Hepatocyte (in vitro differentiated cells): Measurements from ENCODE around the gene P3H4. TPM values are rescaled to one million over a fixed set of nuclear protein-coding genes. Genes with fewer than 3 reads are reported as not detected.
"Not testable (repeated sequence)": the region's sequence is repeated elsewhere in the genome, so short reads cannot be mapped to it uniquely, and the experiment has no call there.

ENCODE experiments used
- DNase-seq: peaks from one replicate; pipeline ENCODE4 v3.0.0-alpha.2; 2016; ENCODE audit warnings: low spot score
- H2AFZ ChIP-seq: fragments of 200-600 bp; sonication (generic); 2 replicates; pipeline ENCODE4 v1.6.0; 2016; ENCODE audit warnings: antibody characterized with exemption, mild to moderate bottlenecking
- H3K27ac ChIP-seq: fragments of 200-600 bp; sonication (generic); 2 replicates; pipeline ENCODE4 v1.5.1; 2016; ENCODE audit warnings: mild to moderate bottlenecking
- H3K27me3 ChIP-seq: fragments of 200-600 bp; sonication (generic); 2 replicates; pipeline ENCODE4 v1.6.1; 2016
- H3K36me3 ChIP-seq: fragments of 200-600 bp; sonication (generic); replicated peaks from 2 replicates; pipeline ENCODE4 v1.5.1; 2016; ENCODE audit warnings: low read depth; ENCODE audit not compliant: insufficient read depth
- H3K4me1 ChIP-seq: fragments of 200-600 bp; sonication (generic); 2 replicates; pipeline ENCODE4 v1.5.1; 2016; ENCODE audit warnings: mild to moderate bottlenecking, moderate library complexity; ENCODE audit not compliant: insufficient read depth
- H3K4me2 ChIP-seq: fragments of 200-600 bp; sonication (generic); 2 replicates; pipeline ENCODE4 v1.6.0; 2016
- H3K4me3 ChIP-seq: fragments of 200-600 bp; sonication (generic); 2 replicates; pipeline ENCODE4 v1.5.1; 2016; ENCODE audit warnings: mild to moderate bottlenecking
- H3K79me2 ChIP-seq: fragments of 200-600 bp; sonication (generic); 2 replicates; pipeline ENCODE4 v1.6.0; 2017; ENCODE audit warnings: mild to moderate bottlenecking
- H3K9me2 ChIP-seq: fragments of 200-600 bp; sonication (generic); replicated peaks from 2 replicates; pipeline ENCODE4 v1.6.0; 2017; ENCODE audit warnings: mild to moderate bottlenecking; ENCODE audit not compliant: insufficient read depth
- H3K9me3 ChIP-seq: fragments of 200-600 bp; sonication (generic); 2 replicates; pipeline ENCODE4 v1.5.1; 2016; ENCODE audit warnings: low read depth, mild to moderate bottlenecking
- H4K20me1 ChIP-seq: fragments of 200-600 bp; sonication (generic); 2 replicates; pipeline ENCODE4 v1.6.0; 2016; ENCODE audit warnings: mild to moderate bottlenecking; ENCODE audit not compliant: insufficient read depth, poor library complexity, severe bottlenecking
- EZH2 ChIP-seq: fragments of 200-600 bp; sonication (generic); IDR thresholded peaks from 2 replicates; pipeline ENCODE4 v1.6.1; 2016; ENCODE audit warnings: antibody characterized with exemption, mild to moderate bottlenecking, borderline replicate concordance
- EZH2phosphoT487 ChIP-seq: fragments of 200-600 bp; sonication (generic); IDR thresholded peaks from one replicate; pipeline ENCODE4 v1.6.1; 2018; ENCODE audit warnings: antibody characterized with exemption, mild to moderate bottlenecking, low read depth, moderate library complexity; ENCODE audit not compliant: unreplicated experiment, severe bottlenecking
- WGBS: methylation state at CpG from one replicate; pipeline ENCODE4 v1.1.6; 2016; ENCODE audit warnings: low lambda C conversion rate; ENCODE audit errors: missing lambda C conversion rate; 5-methylcytosine and 5-hydroxymethylcytosine counted together
- polyA plus RNA-seq: library from polyadenylated mRNA; unstranded; fragments of >200 nt; fragmentation: Nextera tagmentation; extraction: Ambion mirVana; gene quantifications from 2 replicates; pipeline ENCODE4 v1.2.1, GENCODE V29; 2016
- total RNA-seq: library from RNA; depleted of rRNA; stranded (reverse); fragments of >200 nt; gene quantifications from 2 replicates; pipeline ENCODE4 v1.2.3, GENCODE V29; 2014
- TF ChIP-seq, protein P1 (sequence below): fragments of 200-600 bp; sonication (generic); IDR thresholded peaks from 2 replicates; pipeline ENCODE4 v1.5.1; 2016; ENCODE audit warnings: antibody characterized with exemption, mild to moderate bottlenecking; ENCODE audit not compliant: poor library complexity

P3H4 gene
- total and polyA plus RNA-seq, 2 experiments from 2014 or later: 62.6 to 110 TPM

DNA sequence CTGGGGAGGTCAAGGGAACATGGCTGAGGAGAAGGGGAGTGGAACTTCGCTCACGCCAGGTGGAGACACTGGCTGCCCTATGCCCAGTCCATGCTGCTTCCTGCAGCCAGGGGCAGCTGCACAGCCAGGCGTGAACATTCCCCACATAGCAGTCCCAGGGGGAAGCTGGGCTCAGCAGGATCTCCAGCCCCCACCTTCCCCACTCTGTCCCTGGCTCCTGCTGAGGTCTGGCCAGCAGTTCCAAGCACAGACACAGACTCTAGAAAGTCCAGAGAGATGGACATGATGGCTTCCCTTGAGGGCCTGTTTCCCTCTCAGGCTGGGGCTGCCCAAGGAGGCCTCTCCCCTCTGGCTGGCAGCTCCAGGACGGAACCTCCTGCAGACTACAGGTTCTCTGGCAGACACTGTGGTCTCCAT, 34.6 kb downstream of the P3H4 start:
- peak overlapping the region; percentile 61 for H3K4me2 ChIP-seq
- no peaks in the 10 kb centered on the region for H3K9me3 ChIP-seq
- TF ChIP-seq, protein P1, sequence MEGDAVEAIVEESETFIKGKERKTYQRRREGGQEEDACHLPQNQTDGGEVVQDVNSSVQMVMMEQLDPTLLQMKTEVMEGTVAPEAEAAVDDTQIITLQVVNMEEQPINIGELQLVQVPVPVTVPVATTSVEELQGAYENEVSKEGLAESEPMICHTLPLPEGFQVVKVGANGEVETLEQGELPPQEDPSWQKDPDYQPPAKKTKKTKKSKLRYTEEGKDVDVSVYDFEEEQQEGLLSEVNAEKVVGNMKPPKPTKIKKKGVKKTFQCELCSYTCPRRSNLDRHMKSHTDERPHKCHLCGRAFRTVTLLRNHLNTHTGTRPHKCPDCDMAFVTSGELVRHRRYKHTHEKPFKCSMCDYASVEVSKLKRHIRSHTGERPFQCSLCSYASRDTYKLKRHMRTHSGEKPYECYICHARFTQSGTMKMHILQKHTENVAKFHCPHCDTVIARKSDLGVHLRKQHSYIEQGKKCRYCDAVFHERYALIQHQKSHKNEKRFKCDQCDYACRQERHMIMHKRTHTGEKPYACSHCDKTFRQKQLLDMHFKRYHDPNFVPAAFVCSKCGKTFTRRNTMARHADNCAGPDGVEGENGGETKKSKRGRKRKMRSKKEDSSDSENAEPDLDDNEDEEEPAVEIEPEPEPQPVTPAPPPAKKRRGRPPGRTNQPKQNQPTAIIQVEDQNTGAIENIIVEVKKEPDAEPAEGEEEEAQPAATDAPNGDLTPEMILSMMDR: peak; percentile 5
- no peak for TF ChIP-seq EZH2phosphoT487
- H3K9me2 ChIP-seq: no peaks in the 10 kb centered on the region
- no peak overlapping the region for H3K4me3 ChIP-seq
- peaks cover 91% of the 10 kb centered on the region for H4K20me1 ChIP-seq
- peaks cover 93% of the 10 kb centered on the region for H3K79me2 ChIP-seq
- 69% methylated on average over 4 of the region's 4 CpGs for WGBS
- peak overlapping the region; percentile 79 for H3K27ac ChIP-seq
- no peak overlapping the region for H2AFZ ChIP-seq
- peaks cover 62% of the 10 kb centered on the region for H3K4me1 ChIP-seq
- H3K27me3 ChIP-seq: no peaks in the 10 kb centered on the region
- no peak for DNase-seq
- no peaks in the 10 kb centered on the region for H3K36me3 ChIP-seq

DNA sequence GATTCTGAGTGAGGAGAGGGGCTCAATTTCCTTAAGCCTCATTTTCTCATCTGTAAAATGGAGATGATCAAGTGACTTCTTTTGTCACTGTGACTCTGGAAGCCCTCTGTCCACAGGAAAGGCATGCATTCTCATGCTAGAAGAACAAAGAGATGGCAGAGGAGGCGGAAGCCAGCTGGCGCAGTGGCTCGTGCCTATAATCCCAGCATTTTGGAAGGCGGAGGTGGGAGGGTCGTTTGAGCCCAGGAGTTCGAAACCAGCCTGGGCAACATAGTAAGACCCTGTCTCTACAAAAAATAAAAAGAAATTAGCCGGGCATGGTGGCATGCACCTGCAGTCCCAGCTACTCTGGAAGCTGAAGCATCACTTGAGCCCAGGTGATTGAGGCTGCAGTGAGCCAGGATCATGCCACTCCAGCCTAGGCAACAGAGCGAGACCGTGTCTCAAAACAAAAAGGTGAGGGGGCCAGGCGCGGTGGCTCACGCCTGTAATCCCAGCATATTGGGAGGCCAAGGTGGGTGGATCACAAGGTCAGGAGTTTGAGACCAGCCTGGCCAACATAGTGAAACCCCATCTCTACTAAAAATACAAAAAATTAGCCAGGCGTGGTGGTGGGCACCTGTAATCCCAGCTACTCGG, 35.4 kb downstream of the P3H4 start:
- not testable (repeated sequence) for H3K9me3 ChIP-seq, H3K36me3 ChIP-seq, H3K4me3 ChIP-seq, H3K27me3 ChIP-seq, H3K4me2 ChIP-seq, H2AFZ ChIP-seq, DNase-seq, H3K9me2 ChIP-seq
- 94% methylated on average over 14 of the region's 14 CpGs for WGBS
- peaks cover 91% of the 10 kb centered on the region for H4K20me1 ChIP-seq
- H3K4me1 ChIP-seq: peaks cover 61% of the 10 kb centered on the region
- peaks cover 93% of the 10 kb centered on the region for H3K79me2 ChIP-seq
- peak overlapping the region; percentile 79 for H3K27ac ChIP-seq

DNA sequence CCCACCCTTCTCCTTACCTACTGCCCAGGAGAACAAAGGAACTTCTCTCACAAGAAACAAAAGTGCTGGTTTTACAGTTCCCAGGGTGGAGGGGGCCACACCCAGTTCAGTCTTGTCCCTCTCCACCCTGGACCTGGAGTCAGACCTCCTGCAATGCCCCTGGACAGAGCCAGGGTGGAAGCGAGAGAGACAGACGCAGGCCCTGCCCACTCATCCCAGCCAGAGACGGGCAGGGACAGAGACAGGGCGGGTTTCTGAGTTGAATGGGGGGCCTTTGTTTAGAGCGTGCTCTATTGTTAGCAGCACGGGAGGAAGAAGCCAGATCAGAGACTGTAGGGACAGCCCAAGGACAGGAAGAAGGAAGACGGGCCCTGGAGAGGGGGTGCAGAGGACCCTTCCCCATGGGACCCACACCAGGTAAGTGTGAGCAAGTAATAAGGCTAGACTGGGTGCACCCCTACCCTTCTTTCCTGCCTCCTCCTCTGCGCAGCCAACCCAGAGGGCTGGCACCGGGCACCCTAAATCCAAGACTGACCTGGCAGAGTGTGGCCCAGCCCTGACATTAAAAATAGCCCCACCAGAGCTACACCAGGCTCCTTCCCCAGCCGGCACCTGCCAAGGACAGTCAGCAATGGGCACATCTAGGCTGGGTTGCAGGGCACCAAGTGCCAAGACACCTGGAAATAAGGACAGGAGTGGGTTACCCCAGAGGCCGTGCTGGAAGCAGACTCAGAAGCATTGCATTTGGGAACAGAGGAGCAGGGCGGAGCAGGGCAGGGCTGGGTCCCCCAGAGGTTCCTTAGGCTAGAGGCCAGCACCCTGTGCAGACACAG, 36.1 kb downstream of the P3H4 start:
- no peaks in the 10 kb centered on the region for H3K9me3 ChIP-seq
- no peaks in the 10 kb centered on the region for H3K27me3 ChIP-seq
- peaks cover 94% of the 10 kb centered on the region for H3K79me2 ChIP-seq
- peaks cover 91% of the 10 kb centered on the region for H4K20me1 ChIP-seq
- no peak for TF ChIP-seq EZH2phosphoT487
- TF ChIP-seq EZH2: no peak
- TF ChIP-seq, protein P1: no peak
- no peak overlapping the region for H3K4me3 ChIP-seq
- no peak overlapping the region for H3K4me2 ChIP-seq
- H3K36me3 ChIP-seq: no peaks in the 10 kb centered on the region
- H2AFZ ChIP-seq: no peak overlapping the region
- H3K9me2 ChIP-seq: no peaks in the 10 kb centered on the region
- peaks cover 59% of the 10 kb centered on the region for H3K4me1 ChIP-seq
- 82% methylated on average over 12 of the region's 12 CpGs for WGBS
- no peak for DNase-seq
- peak overlapping the region; percentile 98 for H3K27ac ChIP-seq

DNA sequence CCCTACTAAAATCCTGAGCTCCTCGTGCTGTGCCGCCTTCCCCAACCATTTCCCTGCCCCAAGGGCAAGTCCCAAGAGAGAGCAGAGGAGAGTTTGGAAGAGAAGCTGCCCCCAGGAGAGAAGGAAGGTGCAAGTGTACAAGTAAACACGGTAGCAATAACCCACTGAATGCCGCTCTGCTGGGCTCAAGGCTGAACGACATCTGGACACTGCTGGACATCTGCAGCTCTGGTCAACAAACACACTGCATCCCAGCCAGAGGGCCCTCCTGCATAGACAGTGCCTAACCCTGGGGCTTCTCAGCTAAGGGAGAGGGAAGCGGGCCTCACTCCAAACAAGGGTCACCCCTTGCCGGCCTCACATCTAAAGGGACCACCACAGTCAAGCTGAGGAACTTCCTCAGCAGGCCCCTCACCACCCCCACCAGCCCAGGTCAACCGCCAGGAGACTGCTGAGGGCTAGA, 38.0 kb downstream of the P3H4 start:
- no peak overlapping the region for H2AFZ ChIP-seq
- H4K20me1 ChIP-seq: peaks cover 86% of the 10 kb centered on the region
- H3K4me1 ChIP-seq: peaks cover 59% of the 10 kb centered on the region
- H3K4me2 ChIP-seq: peak overlapping the region; percentile 71
- H3K9me3 ChIP-seq: no peaks in the 10 kb centered on the region
- no peaks in the 10 kb centered on the region for H3K27me3 ChIP-seq
- H3K36me3 ChIP-seq: no peaks in the 10 kb centered on the region
- 45% methylated on average over 8 of the region's 8 CpGs for WGBS
- H3K4me3 ChIP-seq: no peak overlapping the region
- H3K9me2 ChIP-seq: no peaks in the 10 kb centered on the region
- peaks cover 85% of the 10 kb centered on the region for H3K79me2 ChIP-seq
- DNase-seq: no peak
- TF ChIP-seq EZH2phosphoT487: no peak
- TF ChIP-seq, protein P1: no peak
- TF ChIP-seq EZH2: no peak
- peak overlapping the region; percentile 98 for H3K27ac ChIP-seq
